GM13976 (cell line): ENCODE measurements around the gene NUMA1.

Experiments
- DNase-seq: peaks from one replicate; pipeline ENCODE4 v3.0.0; 2012; ENCODE audit warnings: low spot score
- CTCF ChIP-seq: IDR thresholded peaks from 2 replicates; pipeline ENCODE4 v1.5.1; 2012; ENCODE audit warnings: borderline replicate concordance, mild to moderate bottlenecking; ENCODE audit not compliant: insufficient read depth; ENCODE audit errors: extremely low read depth, missing control alignments, control extremely low read depth
- in situ Hi-C: fragments of 300-500 bp; cut with MboI; formaldehyde crosslinking; loops from one replicate; pipeline ENCODE4 v1.12.0; 2022; ENCODE audit warnings: low sequenced_read_pairs, mixed read lengths, inconsistent platforms; ENCODE audit not compliant: unreplicated experiment

The NUMA1 gene

GRCh38 chr11:71990701-71991100 is 89.6 kb downstream of the NUMA1 start:
- in situ Hi-C loops = no loop called here
- DNase-seq = no peak
- no peak for TF ChIP-seq CTCF

DNA sequence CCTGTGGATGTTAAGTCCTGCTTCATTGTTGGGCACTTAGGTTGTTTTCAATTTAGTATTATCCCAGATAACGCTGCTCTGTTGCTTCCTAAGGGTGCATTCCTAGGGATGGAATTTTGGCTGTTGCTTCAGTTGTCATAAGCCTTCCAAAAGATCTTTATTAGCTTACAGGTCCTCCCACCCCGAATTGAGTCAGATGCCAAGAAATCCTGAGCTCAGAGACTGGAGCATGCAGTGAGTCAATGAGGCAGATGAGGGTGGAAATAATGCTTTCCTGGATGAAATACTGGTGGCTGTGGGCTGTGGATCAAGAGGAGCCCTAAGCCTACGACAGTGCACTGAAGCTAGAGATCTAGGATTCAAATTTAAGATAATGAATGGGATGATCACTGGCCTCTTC is 92.3 kb downstream of the NUMA1 start:
- in situ Hi-C loops = no loop called here
- TF ChIP-seq CTCF = no peak
- no peak for DNase-seq

GRCh38 chr11:71987521-71987920 is 92.8 kb downstream of the NUMA1 start:
- in situ Hi-C loops = no loop called here
- TF ChIP-seq CTCF = no peak
- no peak for DNase-seq

DNA sequence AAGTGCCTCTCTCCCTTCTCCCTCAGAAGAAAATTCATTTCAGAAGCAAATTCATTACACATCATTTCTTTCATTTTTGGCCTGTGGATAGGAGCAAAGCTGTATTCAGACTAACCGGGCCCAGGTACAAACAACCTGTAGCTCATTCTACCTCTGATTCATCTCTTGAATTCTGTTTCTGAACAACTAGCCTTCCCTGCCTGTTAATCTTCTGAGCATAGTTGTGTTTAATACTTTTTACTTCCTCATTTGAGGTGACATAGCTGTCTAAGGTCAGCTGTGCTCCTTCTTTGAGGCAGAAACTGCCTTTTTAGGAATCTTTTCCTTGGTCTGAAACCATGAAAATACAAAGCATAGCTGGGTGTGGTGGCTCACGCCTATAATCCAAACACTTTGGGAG is 94.2 kb downstream of the NUMA1 start:
- in situ Hi-C loops = no loop called here
- no peak for TF ChIP-seq CTCF
- no peak for DNase-seq

- no peak for TF ChIP-seq CTCF
- in situ Hi-C loops = no loop called here
Observed at GRCh38 chr11:71979602-71980001, 100.7 kb downstream of the NUMA1 start.

GRCh38 chr11:71979094-71979493 is 101.2 kb downstream of the NUMA1 start:
- no peak for DNase-seq
- TF ChIP-seq CTCF = no peak
- in situ Hi-C loops = no loop called here

More at GRCh38 chr11:71979602-71980001, 100.7 kb downstream of the NUMA1 start:
- no peak for DNase-seq
